ENCODE results near the gene NPEPPS. TPM values are rescaled to one million over a fixed set of nuclear protein-coding genes. Genes with fewer than 3 reads are reported as not detected.
A peak's percentile ranks its signal among the peaks of the same experiment; 100 is the strongest.

Gene NPEPPS
- total and polyA plus RNA-seq, 2 of the 13 experiments (the other 11 are each of a cell fraction or from before 2014, with no cell fraction given) = 53.5 to 127 TPM

- TF ChIP-seq ZSCAN9 (CRISPR knock-in tag; IDR thresholded peaks at IDR 0.05; ENCODE audit: borderline replicate concordance) (0 out of 2 replicates have a peak, but pooled peaks have one; percentile 44), CBFB (CRISPR knock-in tag; IDR thresholded peaks at IDR 0.05) (no peak; the same call in 1 of the 2 replicates), NFYC (CRISPR knock-in tag; IDR thresholded peaks at IDR 0.05) (peak; percentile 88), FOXJ3 (CRISPR knock-in tag; IDR thresholded peaks at IDR 0.05; ENCODE audit: borderline replicate concordance) (peak; percentile 42; the same call in 1 of the 2 replicates), ZFP36L2 (CRISPR knock-in tag; IDR thresholded peaks at IDR 0.05) (no peak), HNRNPK (IDR thresholded peaks at IDR 0.05; ENCODE audit: low read depth, low read length, poor library complexity, severe bottlenecking) (peak; percentile 100), ZBTB2 (CRISPR knock-in tag; IDR thresholded peaks at IDR 0.05; ENCODE audit: low read depth) (peak; percentile 86), ZNF784 (CRISPR knock-in tag; IDR thresholded peaks at IDR 0.05; ENCODE audit: borderline replicate concordance) (no peak), ZSCAN5A (CRISPR knock-in tag; IDR thresholded peaks at IDR 0.05; ENCODE audit: borderline replicate concordance) (0 out of 2 replicates have a peak, but pooled peaks have one; percentile 42), MYC (CRISPR knock-in tag; IDR thresholded peaks at IDR 0.05; ENCODE audit: borderline replicate concordance) (peak; percentile 95), GTF3A (CRISPR knock-in tag; conservative IDR thresholded peaks at IDR 0.05) (no peak), ZFY (CRISPR knock-in tag; IDR thresholded peaks at IDR 0.05) (peak; percentile 94), PITX1 (CRISPR knock-in tag; IDR thresholded peaks at IDR 0.05) (peak; percentile 63; the same call in 1 of the 2 replicates), SP4 (CRISPR knock-in tag; IDR thresholded peaks at IDR 0.05) (peak; percentile 79; the same call in 1 of the 2 replicates), E2F1 (CRISPR knock-in tag; IDR thresholded peaks at IDR 0.05) (0 out of 2 replicates have a peak, but pooled peaks have one; percentile 25), PRDM4 (CRISPR knock-in tag; IDR thresholded peaks at IDR 0.05; ENCODE audit: borderline replicate concordance) (no peak), SNRNP70 (IDR thresholded peaks at IDR 0.05; ENCODE audit: low read depth, low read length) (no peak), ZFX (CRISPR knock-in tag; IDR thresholded peaks at IDR 0.05; ENCODE audit: low read depth) (peak; percentile 87), HDAC1 (CRISPR knock-in tag; IDR thresholded peaks at IDR 0.05) (peak; percentile 64), HOXA7 (CRISPR knock-in tag; IDR thresholded peaks at IDR 0.05) (no peak), KAT8 (CRISPR knock-in tag; IDR thresholded peaks at IDR 0.05) (peak; percentile 74)
These were observed 119.9 kb downstream of the NPEPPS start (continued) for GRCh38 chr17:47650525-47651522.
